Heart right ventricle (tissue), 16 donors: ENCODE results near the gene DNAJC24. TPM values are rescaled to one million over a fixed set of nuclear protein-coding genes. Genes with fewer than 3 reads are reported as not detected.

ENCODE experiments used
- ATAC-seq, 8 donors: fragments of 200-7000 bp; cut with Tn5 transposase; one replicate each; pipeline ENCODE4 v1.9.1; 2020; ENCODE audit warnings: mild to moderate bottlenecking in 8 of 8, moderate library complexity in 8 of 8, moderate number of reproducible peaks in 1 of 8
- DNase-seq, 2 donors: peaks; one replicate each; pipeline ENCODE4 v3.0.0-alpha.2; 2020
- H3K27ac ChIP-seq, 10 donors: fragments of 200-600 bp; sonication (generic) in 2 of 10; one replicate each; pipeline versions ENCODE4 v1.5.0 to v1.8.0; 2020 to 2022; ENCODE audit warnings: mild to moderate bottlenecking in 3 of 10
- H3K27me3 ChIP-seq, 7 donors: fragments of 200-600 bp; one replicate each; pipeline ENCODE4 v1.8.0; 2021 to 2022; ENCODE audit warnings: mild to moderate bottlenecking in 2 of 7
- H3K36me3 ChIP-seq, 9 donors: fragments of 200-600 bp; sonication (generic) in 1 of 9; one replicate each; pipeline versions ENCODE4 v1.5.0 to v1.8.0; 2020 to 2022; ENCODE audit warnings: mild to moderate bottlenecking in 2 of 9
- H3K4me1 ChIP-seq, 9 donors: fragments of 200-600 bp; sonication (generic) in 1 of 9; one replicate each; pipeline versions ENCODE4 v1.5.0 to v1.8.0; 2020 to 2022; ENCODE audit warnings: mild to moderate bottlenecking in 4 of 9
- H3K4me3 ChIP-seq, 10 donors: fragments of 200-600 bp; sonication (generic) in 2 of 10; one replicate each; pipeline versions ENCODE4 v1.5.0 to v1.8.0; 2020 to 2022; ENCODE audit warnings: mild to moderate bottlenecking in 7 of 10, moderate library complexity in 2 of 10
- H3K9me3 ChIP-seq, 11 donors: fragments of 200-600 bp in 10 of 11; sonication (generic) in 2 of 11; one replicate each; pipeline versions ENCODE4 v1.5.0 to v1.8.0; 2013 to 2022; ENCODE audit warnings: mild to moderate bottlenecking in 2 of 11, control low read depth in 1 of 11, moderate library complexity in 1 of 11
- WGBS, 2 donors: extraction: QIAGEN DNeasy Blood & Tissue Kit; methylation state at CpG; one replicate each; pipeline ENCODE4 v1.1.7; 2013; ENCODE audit warnings: inconsistent platforms in 1 of 2; 5-methylcytosine and 5-hydroxymethylcytosine counted together
- intact Hi-C, 10 donors: fragments of 100-400 bp; cut with DNase I; formaldehyde crosslinking; loops; one replicate each; pipeline versions ENCODE4 v1.11.1 to v1.14.2; 2022
- polyA plus RNA-seq, 2 donors: library from polyadenylated mRNA; stranded (reverse); fragments of 200-250 nt; gene quantifications; one replicate each; pipeline ENCODE4 v1.2.3, GENCODE V29; 2013
- total RNA-seq, 10 donors: library from RNA; stranded (reverse); fragmentation: NEBNext Ultra II Directional in 3 of 10; extraction: Animal tissue kit (Norgen Biotek cat#: 25700) in 3 of 10; gene quantifications; one replicate each; pipeline versions ENCODE4 v1.2.1 to v1.2.4, GENCODE V29; 2021 to 2023
- TF ChIP-seq, protein P1 (sequence below), 9 donors: fragments of 200-600 bp; sonication (generic) in 2 of 9; IDR thresholded peaks; one replicate each; pipeline versions ENCODE4 v1.5.0 to v1.8.0; 2021 to 2022; ENCODE audit warnings: antibody characterized with exemption in 9 of 9, mild to moderate bottlenecking in 5 of 9, moderate library complexity in 1 of 9
- donor health status: Arrhythmogenic right ventricular cardiomyopathy.
- donor health status: ischemic (EF 13 %, LVEDD 7.1; RV severe dilation, severe dysfunction).
- donor health status: healthy with polysubstance abuse.
- donor health status: DM: no; HTN: yes; CAD: no.
- donor health status: DM: no; HTN: no; CAD: no.
- donor health status: ischemic (EF 25% LVEDD 6.9; RV normal size, moderate dysfunction).
- donor health status: ischemic (EF 25% LVEDD 5.7; RV mildly dilated, moderate dysfunction).
- donor health status: healthy.
- donor health status: DM: yes; HTN: yes; CAD: no.
- donor health status: Ischemic cardiomyopathy.
- donor health status: ischemic (EF 35%, LVEDD 5.7; RV mildly dilated, moderate dysfunction).
- donor health status: nonischemic (EF 11% LVEDD 7.7; RV severe dilation, severe dysfunction).
- donor health status: DM: yes; HTN: yes; CAD: no.
- donor health status: PGD.
- donor health status: ischemic (EF 29% LVEDD 5.4; RV normal size, mild dysfunction).
- donor health status: nonischemic (EF 23%, LVEDD 6.1; RV moderate dilation, normal function).

DNAJC24 gene
- total and polyA plus RNA-seq, 12 donors, result 2.9 to 23.2 (median 15.5) TPM

DNA sequence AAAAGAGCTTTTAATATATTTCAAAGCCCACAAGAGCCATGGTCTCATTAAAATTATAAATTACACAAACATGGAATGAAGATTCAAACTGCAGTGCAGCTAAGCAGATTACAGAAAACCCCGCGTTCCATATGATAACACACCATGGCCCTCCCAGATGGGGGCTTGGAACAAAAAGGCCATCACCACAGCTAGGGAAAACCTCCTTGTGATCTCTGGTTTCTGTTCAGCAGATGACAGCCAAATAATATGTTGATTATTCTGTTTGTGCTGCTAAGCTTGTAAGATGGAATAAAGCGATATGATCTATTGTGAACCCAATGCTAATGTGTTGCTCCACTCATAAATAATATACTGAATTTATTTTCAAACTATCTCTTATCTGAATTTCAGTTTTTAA lies 111.3 kb downstream of the DNAJC24 start:
- H3K9me3 ChIP-seq, result no peaks in the 10 kb centered on the region
- ATAC-seq (no peak), DNase-seq (no peak)
- H3K36me3 ChIP-seq, result no peaks in the 10 kb centered on the region
- TF ChIP-seq, protein P1, sequence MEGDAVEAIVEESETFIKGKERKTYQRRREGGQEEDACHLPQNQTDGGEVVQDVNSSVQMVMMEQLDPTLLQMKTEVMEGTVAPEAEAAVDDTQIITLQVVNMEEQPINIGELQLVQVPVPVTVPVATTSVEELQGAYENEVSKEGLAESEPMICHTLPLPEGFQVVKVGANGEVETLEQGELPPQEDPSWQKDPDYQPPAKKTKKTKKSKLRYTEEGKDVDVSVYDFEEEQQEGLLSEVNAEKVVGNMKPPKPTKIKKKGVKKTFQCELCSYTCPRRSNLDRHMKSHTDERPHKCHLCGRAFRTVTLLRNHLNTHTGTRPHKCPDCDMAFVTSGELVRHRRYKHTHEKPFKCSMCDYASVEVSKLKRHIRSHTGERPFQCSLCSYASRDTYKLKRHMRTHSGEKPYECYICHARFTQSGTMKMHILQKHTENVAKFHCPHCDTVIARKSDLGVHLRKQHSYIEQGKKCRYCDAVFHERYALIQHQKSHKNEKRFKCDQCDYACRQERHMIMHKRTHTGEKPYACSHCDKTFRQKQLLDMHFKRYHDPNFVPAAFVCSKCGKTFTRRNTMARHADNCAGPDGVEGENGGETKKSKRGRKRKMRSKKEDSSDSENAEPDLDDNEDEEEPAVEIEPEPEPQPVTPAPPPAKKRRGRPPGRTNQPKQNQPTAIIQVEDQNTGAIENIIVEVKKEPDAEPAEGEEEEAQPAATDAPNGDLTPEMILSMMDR (IDR thresholded peaks at IDR 0.05), result no peak
- no peaks in the 10 kb centered on the region for H3K4me1 ChIP-seq
- no peak overlapping the region for H3K27ac ChIP-seq
- intact Hi-C loops, result loop anchor here in 1 of 10 donors (10.0 kb wide), 1 partner anchor 474 kb away; no protein-coding TSS in a partner anchor
- H3K27me3 ChIP-seq, result no peaks in the 10 kb centered on the region
- H3K4me3 ChIP-seq, result no peak overlapping the region
- WGBS, 2 donors, result 77 to 83% methylated on average over 3 of the region's 3 CpGs

Other genes starting within 250 kb of the DNAJC24 start
- under 1 TPM in 2 of 10 donors, not detected in 8; 0.09 to 0.18 TPM for gene DCDC1, start 121 bp upstream of the DNAJC24 start, total RNA-seq
- under 1 TPM in 1 of 2 donors, not detected in 1; 0.01 TPM for gene DCDC1, start 121 bp upstream of the DNAJC24 start, polyA plus RNA-seq
- 10 to 100 TPM; 19.5 to 32.4 (median 28.8) TPM for gene IMMP1L, start 139.8 kb downstream of the DNAJC24 start, total RNA-seq
- 10 to 100 TPM; 29.7 to 66.8 TPM for gene IMMP1L, start 139.8 kb downstream of the DNAJC24 start, polyA plus RNA-seq
- 10 to 100 TPM; 13.4 to 19.5 (median 15.9) TPM for gene ELP4, start 139.9 kb downstream of the DNAJC24 start, total RNA-seq
- gene ELP4, start 139.9 kb downstream of the DNAJC24 start, polyA plus RNA-seq, result 10 to 100 TPM in 1 of 2 donors, 1 to 10 TPM in 1; 9.8 to 18.3 TPM